Kidney epithelial cell (primary cell): ENCODE measurements around the gene SLC9B2. TPM values are rescaled to one million over a fixed set of nuclear protein-coding genes. Genes with fewer than 3 reads are reported as not detected.

Experiments used
- DNase-seq: peaks from one replicate; pipeline ENCODE4 v3.0.0-alpha.2; 2010; ENCODE audit warnings: low read depth
- H3K27me3 ChIP-seq: 2 replicates; pipeline ENCODE4 v1.6.0; 2011; ENCODE audit warnings: low read length; ENCODE audit not compliant: control insufficient read depth, insufficient read depth
- H3K36me3 ChIP-seq: 2 replicates; pipeline ENCODE4 v1.5.1; 2011; ENCODE audit warnings: low read length; ENCODE audit not compliant: control insufficient read depth, insufficient read depth
- H3K4me3 ChIP-seq: 2 replicates; pipeline ENCODE4 v1.5.1; 2011; ENCODE audit warnings: low read depth, mild to moderate bottlenecking, control low read depth, low read length
- total RNA-seq: library from RNA; depleted of rRNA; stranded (reverse); fragments of >200 nt; gene quantifications from 2 replicates; pipeline ENCODE4 v1.2.3, GENCODE V29; 2015
- TF ChIP-seq, protein P1 (sequence below): IDR thresholded peaks from 2 replicates; pipeline ENCODE4 v1.5.1; 2011; ENCODE audit warnings: mild to moderate bottlenecking, moderate library complexity, low read length, control low read depth, inconsistent platforms; ENCODE audit not compliant: insufficient read depth, poor library complexity, severe bottlenecking

SLC9B2 gene
- total RNA-seq, 1 donor from 2014 or later: 11.8 TPM

DNA sequence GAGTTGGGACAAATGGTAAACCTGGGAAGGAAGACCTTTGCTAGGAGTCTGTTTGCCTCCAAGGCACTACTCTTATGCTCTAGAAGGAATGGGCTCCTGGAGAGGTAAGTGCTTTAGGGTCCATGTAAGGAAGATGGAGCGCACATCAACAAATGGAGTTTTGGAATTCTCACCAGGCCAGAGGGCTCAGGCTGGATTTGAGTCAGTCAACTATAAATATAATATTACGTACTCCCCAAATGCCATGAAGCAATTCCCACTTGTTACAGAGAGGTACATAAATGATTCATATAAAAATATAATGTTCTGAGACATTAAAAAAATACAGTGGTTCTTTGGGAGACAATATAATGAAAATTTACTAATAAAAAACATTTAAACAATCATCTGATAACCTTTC, 55.4 kb downstream of the SLC9B2 start:
- H3K4me3 ChIP-seq: no peak overlapping the region
- TF ChIP-seq, protein P1, sequence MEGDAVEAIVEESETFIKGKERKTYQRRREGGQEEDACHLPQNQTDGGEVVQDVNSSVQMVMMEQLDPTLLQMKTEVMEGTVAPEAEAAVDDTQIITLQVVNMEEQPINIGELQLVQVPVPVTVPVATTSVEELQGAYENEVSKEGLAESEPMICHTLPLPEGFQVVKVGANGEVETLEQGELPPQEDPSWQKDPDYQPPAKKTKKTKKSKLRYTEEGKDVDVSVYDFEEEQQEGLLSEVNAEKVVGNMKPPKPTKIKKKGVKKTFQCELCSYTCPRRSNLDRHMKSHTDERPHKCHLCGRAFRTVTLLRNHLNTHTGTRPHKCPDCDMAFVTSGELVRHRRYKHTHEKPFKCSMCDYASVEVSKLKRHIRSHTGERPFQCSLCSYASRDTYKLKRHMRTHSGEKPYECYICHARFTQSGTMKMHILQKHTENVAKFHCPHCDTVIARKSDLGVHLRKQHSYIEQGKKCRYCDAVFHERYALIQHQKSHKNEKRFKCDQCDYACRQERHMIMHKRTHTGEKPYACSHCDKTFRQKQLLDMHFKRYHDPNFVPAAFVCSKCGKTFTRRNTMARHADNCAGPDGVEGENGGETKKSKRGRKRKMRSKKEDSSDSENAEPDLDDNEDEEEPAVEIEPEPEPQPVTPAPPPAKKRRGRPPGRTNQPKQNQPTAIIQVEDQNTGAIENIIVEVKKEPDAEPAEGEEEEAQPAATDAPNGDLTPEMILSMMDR: no peak
- no peaks in the 10 kb centered on the region for H3K27me3 ChIP-seq
- H3K36me3 ChIP-seq: no peaks in the 10 kb centered on the region
- DNase-seq: no peak

DNA sequence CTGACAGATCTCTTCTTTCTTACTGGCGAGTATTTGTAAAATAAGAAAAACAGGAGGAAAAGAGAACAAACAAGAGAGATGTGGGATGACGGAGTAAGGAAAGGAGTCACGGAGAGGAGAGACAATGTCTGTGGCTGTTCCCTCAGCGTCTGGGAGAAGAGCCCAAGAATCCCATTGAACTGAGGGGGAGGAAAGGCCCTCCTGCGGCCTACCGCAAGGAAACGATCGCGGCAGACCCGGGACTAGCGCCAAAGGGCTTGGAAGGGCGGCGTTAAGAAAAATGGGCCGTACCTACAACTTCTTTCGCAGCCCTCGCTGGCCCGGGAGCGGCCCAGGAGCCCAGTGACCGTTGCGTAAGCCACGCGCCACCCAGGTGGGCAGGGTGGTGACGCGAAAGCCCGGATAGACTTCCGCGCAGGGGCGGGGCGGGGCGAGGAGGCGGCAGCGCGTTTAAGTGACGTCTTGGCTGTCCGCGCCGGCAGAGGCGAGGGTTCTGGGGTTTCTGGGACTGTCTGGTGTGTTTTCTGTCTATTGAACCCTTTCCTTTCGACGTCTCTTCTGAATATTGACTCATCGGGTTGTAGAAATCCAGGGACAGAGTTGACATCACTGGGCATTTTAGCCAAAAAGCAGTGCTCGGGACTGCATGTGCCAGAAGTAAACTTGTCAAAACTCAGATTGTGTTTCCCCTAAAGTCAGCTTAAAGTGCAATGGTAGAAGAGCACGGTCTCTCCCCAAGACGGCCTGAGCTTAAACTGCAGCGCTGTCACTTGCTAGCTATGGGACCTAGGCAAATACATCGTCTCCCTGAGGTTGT, 57.0 kb downstream of the SLC9B2 start, which contains the start of gene SLC9B1:
TSS of gene SLC9B1 (minus strand) at position 398 of the 817 bp plus-strand sequence. CDS start 27,994 bp downstream, outside the sequence.
- Histone ChIP-seq H3K4me3 (peak within 1 kb of the TSS; percentile 48), H3K27me3 (no peaks in the 10 kb centered on the region), H3K36me3 (no peaks in the 10 kb centered on the region)
- DNase-seq: peak; percentile 89
- TF ChIP-seq, protein P1: no peak

DNA sequence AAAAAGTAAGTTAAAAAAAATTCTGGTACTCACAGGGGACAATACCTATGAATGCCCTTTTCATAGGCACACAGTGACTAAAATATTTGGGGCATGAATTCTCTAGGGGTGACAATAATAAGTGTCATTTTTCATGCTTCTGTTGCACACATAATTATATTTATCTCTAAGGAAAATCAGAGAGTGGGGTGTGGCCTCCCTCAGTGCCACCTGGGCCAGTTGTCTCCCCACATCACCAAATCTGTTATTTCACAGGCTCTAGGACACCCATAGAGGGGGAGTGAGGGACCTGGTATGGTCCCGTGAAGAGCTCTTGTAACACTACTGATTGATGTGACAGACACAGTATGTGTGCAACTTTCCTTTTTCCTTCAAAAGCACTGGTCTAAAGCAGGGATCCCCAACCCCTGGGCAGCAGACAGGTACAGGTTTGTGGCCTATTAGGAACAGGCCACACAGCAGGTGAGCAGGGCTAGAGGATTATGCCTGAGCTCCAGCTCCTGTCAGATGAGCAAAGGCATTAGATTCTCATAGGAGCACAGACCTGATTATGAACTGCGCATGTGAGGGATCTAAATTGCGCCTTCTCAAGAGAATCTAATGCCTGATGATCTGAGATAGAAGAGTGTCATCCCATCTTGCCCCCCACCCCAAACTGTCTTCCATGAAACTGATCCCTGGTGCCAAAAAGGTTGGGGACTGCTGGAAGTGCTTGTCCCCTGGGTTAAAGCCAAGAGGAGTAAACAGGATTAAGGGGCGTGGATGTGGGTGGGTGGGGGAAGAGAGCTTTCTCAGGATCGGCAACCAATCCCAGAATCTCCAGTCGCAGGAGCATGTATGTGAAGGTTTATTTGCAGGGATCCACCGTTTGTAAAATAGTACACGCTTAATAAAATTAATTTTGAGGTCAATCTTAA, 57.9 kb downstream of the SLC9B2 start:
- H3K36me3 ChIP-seq: no peaks in the 10 kb centered on the region
- no peak for DNase-seq
- no peaks in the 10 kb centered on the region for H3K27me3 ChIP-seq
- TF ChIP-seq, protein P1: no peak
- peak overlapping the region; percentile 48 for H3K4me3 ChIP-seq

DNA sequence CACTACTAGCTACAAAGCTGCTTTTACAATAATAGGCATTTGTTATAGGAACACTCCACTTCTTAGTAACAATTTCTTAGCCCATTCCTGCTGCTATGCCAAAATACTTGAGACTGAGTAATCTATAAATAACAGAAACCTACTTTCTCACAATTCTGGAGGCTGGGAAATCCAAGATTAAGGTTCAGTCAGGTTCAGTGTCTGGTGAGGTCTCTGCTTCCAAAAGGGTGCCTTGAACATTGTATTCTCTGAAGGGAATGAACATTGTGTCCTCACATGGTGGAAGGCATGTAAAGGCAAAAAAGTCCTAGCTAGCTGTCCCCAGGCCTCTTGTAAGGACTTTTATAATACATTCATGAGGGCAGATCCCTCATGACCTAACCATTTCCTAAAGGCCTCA, 64.0 kb downstream of the SLC9B2 start:
- H3K4me3 ChIP-seq: no peak overlapping the region
- TF ChIP-seq, protein P1: no peak
- no peaks in the 10 kb centered on the region for H3K36me3 ChIP-seq
- DNase-seq: no peak
- no peaks in the 10 kb centered on the region for H3K27me3 ChIP-seq

DNA sequence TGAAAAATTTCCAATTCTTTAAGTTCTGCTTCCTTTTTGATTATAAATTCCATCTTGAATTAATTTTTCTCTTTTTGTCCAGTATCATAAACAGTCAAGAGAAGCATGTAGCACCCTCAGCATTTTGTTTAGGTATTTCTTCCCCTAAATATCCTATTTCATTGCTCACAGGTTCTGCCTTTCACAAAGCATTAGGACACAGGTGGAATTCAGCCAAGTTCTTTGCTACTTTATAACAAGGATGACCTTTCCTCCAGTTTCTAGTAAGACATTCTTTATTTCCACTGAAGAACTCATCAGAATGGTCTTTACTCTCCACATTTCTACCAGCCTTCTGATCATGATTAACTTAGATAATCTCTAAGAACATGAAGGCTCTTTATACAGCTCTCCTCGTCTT, 64.5 kb downstream of the SLC9B2 start:
- TF ChIP-seq, protein P1: no peak
- no peak for DNase-seq
- no peak overlapping the region for H3K4me3 ChIP-seq
- no peaks in the 10 kb centered on the region for H3K36me3 ChIP-seq
- no peaks in the 10 kb centered on the region for H3K27me3 ChIP-seq
